Activated CD8-positive, alpha-beta memory T cell treated with anti-CD3 and anti-CD28 coated beads, Interleukin-2, amount 50 U/mL, for 1 hour (primary cell): ENCODE measurements around the gene TSR3.
A peak's percentile ranks its signal among the peaks of the same experiment; 100 is the strongest.

Experiments used
- DNase-seq: peaks from one replicate; pipeline ENCODE4 v3.0.0-alpha.2; 2020; ENCODE audit errors: extremely low read depth

TSR3 gene

GRCh38 chr16:1351215-1351581, 480 bp downstream of the TSR3 start:
- DNase-seq: no peak

GRCh38 chr16:1350691-1351090, 987 bp downstream of the TSR3 start:
- no peak for DNase-seq

- no peak for DNase-seq
These were observed 1.7 kb downstream of the TSR3 start for GRCh38 chr16:1349951-1350350.

- DNase-seq: no peak
These were observed 2.3 kb downstream of the TSR3 start for GRCh38 chr16:1349351-1349750.

- DNase-seq: no peak
These were observed 2.8 kb downstream of the TSR3 start for GRCh38 chr16:1348926-1349325.

GRCh38 chr16:1348441-1348840, 3.2 kb downstream of the TSR3 start:
- DNase-seq: no peak

- no peak for DNase-seq
These were observed 3.7 kb downstream of the TSR3 start for GRCh38 chr16:1347962-1348361.

GRCh38 chr16:1347286-1347855, 4.3 kb downstream of the TSR3 start:
- DNase-seq: no peak

GRCh38 chr16:1346422-1347285, 5.0 kb downstream of the TSR3 start:
- DNase-seq: no peak

- DNase-seq: no peak
These were observed 5.8 kb downstream of the TSR3 start for GRCh38 chr16:1345651-1346421.

GRCh38 chr16:1345087-1345486, 6.6 kb downstream of the TSR3 start:
- no peak for DNase-seq

- no peak for DNase-seq
These were observed 7.2 kb downstream of the TSR3 start for GRCh38 chr16:1344499-1344898.

GRCh38 chr16:1343428-1344242, 8.0 kb downstream of the TSR3 start:
- DNase-seq: no peak

- peak; percentile 90 for DNase-seq
These were observed 8.9 kb downstream of the TSR3 start for GRCh38 chr16:1342526-1343427.

- no peak for DNase-seq
These were observed 9.9 kb downstream of the TSR3 start for GRCh38 chr16:1341495-1342420.

GRCh38 chr16:1340730-1341494, 10.8 kb downstream of the TSR3 start:
- no peak for DNase-seq

GRCh38 chr16:1338855-1339675, 12.6 kb downstream of the TSR3 start:
- no peak for DNase-seq

- DNase-seq: no peak
These were observed 13.5 kb downstream of the TSR3 start for GRCh38 chr16:1338119-1338730.
